HUES6 (cell line): ENCODE results near the gene GALNT1.
"Not testable (repeated sequence)": the region's sequence is repeated elsewhere in the genome, so short reads cannot be mapped to it uniquely, and the experiment has no call there.

ENCODE experiments used
- H3K27ac ChIP-seq: 2 replicates; pipeline ENCODE4 v1.7.0; 2013; ENCODE audit warnings: low read depth, mild to moderate bottlenecking, low read length, inconsistent platforms
- H3K27me3 ChIP-seq: 2 replicates; pipeline ENCODE4 v1.6.1; 2013; ENCODE audit warnings: low read length; ENCODE audit not compliant: control insufficient read depth, insufficient read depth
- H3K36me3 ChIP-seq: 2 replicates; pipeline ENCODE4 v1.6.1; 2013; ENCODE audit warnings: low read length; ENCODE audit not compliant: control insufficient read depth, insufficient read depth
- H3K4me1 ChIP-seq: 2 replicates; pipeline ENCODE4 v1.6.1; 2013; ENCODE audit warnings: low read length; ENCODE audit not compliant: control insufficient read depth, insufficient read depth
- H3K4me3 ChIP-seq: 2 replicates; pipeline ENCODE4 v1.5.1; 2013; ENCODE audit warnings: low read depth, low read length
- H3K9ac ChIP-seq: one replicate; pipeline ENCODE4 v1.6.1; 2013; ENCODE audit warnings: mild to moderate bottlenecking, low read length
- H3K9me3 ChIP-seq: 2 replicates; pipeline ENCODE4 v1.6.1; 2013; ENCODE audit warnings: low read depth, low read length; ENCODE audit not compliant: control insufficient read depth, insufficient read depth

Gene GALNT1

DNA sequence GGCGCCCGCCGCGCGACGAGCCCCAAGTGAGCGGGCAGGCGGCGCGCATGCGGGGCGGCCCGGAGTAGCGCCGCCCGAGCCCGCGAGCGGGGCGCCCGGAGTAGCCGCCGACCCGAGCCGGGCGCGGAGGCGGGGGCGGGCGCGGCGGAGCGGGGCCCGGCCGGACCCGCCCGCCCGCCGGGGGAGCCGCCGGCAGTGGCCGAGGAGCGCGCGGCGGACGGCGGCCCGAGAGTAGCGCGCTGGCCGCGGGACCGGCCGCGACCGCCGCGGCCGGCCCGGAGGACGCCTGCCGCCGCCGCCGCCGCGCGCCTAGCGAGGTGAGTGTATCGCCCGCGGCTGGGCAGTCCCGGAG lies at the start of gene GALNT1:
Gene GALNT1 (plus strand): TSS at position 195 of the 352 bp plus-strand sequence. CDS start 72,923 bp downstream, outside the sequence.
- H3K27ac ChIP-seq: peak within 1 kb of the TSS; percentile 78; the same call in 1 of the 2 replicates
- H3K36me3 ChIP-seq: peaks cover 12% of the 10 kb centered on the region; the same call in 1 of the 2 replicates
- peak within 1 kb of the TSS; percentile 86 for H3K9ac ChIP-seq
- peak within 1 kb of the TSS; percentile 89 for H3K4me3 ChIP-seq
- peaks cover 32% of the 10 kb centered on the region for H3K9me3 ChIP-seq
- peaks cover 14% of the 10 kb centered on the region for H3K4me1 ChIP-seq
- H3K27me3 ChIP-seq: peaks cover 4% of the 10 kb centered on the region; the same call in 1 of the 2 replicates

DNA sequence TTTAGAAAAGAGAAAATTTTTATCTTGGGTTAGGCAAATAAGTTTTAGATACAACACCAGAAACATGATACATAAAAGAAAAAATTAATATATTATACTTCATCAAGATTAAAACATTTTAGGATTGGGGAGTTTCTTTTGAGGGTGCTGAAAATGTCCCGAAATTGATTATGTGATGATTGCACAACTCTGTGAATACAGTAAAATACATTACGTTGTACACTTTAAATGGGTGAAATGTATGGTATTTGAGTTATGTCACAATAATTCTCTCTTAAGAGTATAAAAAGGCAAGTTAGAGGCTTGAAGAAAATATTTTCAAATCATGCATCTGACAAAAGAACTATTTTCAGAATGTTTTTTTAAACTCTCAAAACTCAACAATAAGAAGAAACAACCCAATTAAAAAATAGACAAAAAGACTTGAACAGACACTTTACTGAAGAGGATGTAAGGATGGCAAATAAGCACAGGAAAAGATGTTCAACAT lies 47.6 kb upstream of the GALNT1 start:
- Histone ChIP-seq H3K9me3 (peaks cover 28% of the 10 kb centered on the region), H3K9ac (no peak overlapping the region), H3K4me1 (no peaks in the 10 kb centered on the region), H3K4me3 (no peak overlapping the region), H3K36me3 (no peaks in the 10 kb centered on the region), H3K27me3 (no peaks in the 10 kb centered on the region), H3K27ac (no peak overlapping the region)

GRCh38 chr18:35535297-35535696 lies 46.2 kb upstream of the GALNT1 start:
- Histone ChIP-seq H3K9me3 (peaks cover 28% of the 10 kb centered on the region), H3K4me1 (no peaks in the 10 kb centered on the region), H3K27me3 (no peaks in the 10 kb centered on the region), H3K27ac (no peak overlapping the region), H3K4me3 (no peak overlapping the region), H3K36me3 (no peaks in the 10 kb centered on the region), H3K9ac (no peak overlapping the region)

- H3K9me3 ChIP-seq: no peaks in the 10 kb centered on the region
- no peak overlapping the region for H3K4me3 ChIP-seq
- no peak overlapping the region for H3K9ac ChIP-seq
- H3K4me1 ChIP-seq: no peaks in the 10 kb centered on the region
- H3K27me3 ChIP-seq: no peaks in the 10 kb centered on the region
- no peak overlapping the region for H3K27ac ChIP-seq
- no peaks in the 10 kb centered on the region for H3K36me3 ChIP-seq
Observed at GRCh38 chr18:35542356-35542755, 39.2 kb upstream of the GALNT1 start.

DNA sequence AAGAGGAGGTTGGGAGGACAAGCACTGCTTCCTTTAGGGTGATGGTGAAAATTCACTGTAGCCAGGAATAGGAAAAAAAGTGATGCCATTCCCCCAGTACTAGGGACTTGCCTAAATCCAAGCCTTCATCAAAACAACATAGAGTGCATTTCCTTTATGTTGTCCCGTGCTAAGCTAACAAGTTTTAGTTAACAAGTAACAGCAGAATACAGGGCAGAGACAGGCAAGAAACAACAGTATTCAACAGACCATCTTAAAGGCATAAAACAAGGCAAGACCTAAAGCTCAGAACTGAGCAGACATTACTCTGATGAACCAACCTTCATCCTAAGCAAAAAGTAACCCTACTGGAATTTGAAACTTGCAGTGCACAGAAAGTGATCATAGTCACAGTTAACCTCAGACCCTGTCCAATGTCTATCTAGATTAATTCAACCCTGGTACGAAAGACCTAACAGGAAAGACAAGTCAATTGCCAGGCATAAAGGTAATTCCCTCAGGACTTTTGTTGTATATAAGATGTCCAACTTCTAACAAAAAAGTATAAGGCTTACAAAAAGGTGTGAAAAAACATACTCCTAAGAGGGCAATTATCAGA lies 34.4 kb upstream of the GALNT1 start:
- no peaks in the 10 kb centered on the region for H3K4me1 ChIP-seq

GRCh38 chr18:35549564-35549963 lies 32.0 kb upstream of the GALNT1 start:
- Histone ChIP-seq H3K27me3 (no peaks in the 10 kb centered on the region), H3K9ac (no peak overlapping the region), H3K9me3 (no peaks in the 10 kb centered on the region), H3K36me3 (no peaks in the 10 kb centered on the region), H3K4me1 (no peaks in the 10 kb centered on the region), H3K4me3 (no peak overlapping the region), H3K27ac (no peak overlapping the region)

More for the DNA sequence above, 34.4 kb upstream of the GALNT1 start:
- Histone ChIP-seq H3K4me3 (no peak overlapping the region), H3K27ac (no peak overlapping the region), H3K9ac (no peak overlapping the region), H3K27me3 (no peaks in the 10 kb centered on the region), H3K36me3 (no peaks in the 10 kb centered on the region), H3K9me3 (no peaks in the 10 kb centered on the region)

DNA sequence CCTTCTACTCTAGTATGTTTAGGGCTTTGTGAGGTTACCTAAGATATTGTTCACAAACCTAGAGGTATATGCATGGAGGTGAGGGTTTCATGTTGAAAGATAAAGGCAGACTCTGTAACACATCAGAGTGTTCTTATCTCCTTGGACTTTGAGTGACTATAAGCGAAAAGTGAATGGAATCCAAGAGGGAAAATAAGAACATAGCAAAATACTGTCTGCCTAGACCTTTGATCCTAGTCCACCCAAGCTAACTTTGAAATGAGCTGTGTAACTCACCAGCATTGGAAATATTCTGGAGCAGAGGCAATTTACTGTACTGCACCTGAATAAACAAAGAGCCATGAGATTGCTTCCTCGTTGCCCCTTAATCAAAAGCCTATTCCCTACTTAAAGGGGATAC lies 28.2 kb upstream of the GALNT1 start:
- Histone ChIP-seq H3K9me3 (no peaks in the 10 kb centered on the region), H3K36me3 (no peaks in the 10 kb centered on the region), H3K4me1 (no peaks in the 10 kb centered on the region), H3K9ac (no peak overlapping the region), H3K4me3 (no peak overlapping the region), H3K27me3 (no peaks in the 10 kb centered on the region), H3K27ac (no peak overlapping the region)

DNA sequence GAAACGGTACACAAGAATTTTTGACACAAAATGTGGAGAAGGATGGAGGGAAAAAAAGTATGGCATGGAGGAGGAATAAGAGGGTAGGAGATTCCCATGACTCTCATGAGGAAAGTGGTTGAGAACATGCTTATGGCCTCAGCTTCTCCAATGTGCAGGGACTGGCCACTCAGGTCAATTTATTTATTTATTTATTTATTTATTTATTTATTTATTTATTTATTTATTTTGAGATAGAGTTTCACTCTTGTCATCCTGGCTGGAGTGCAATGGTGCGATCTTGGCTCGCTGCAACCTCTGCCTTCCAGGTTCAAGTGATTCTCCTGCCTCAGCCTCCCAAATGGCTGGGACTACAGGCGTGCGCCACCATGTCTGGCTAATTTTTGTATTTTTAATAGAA lies 26.0 kb upstream of the GALNT1 start:
- not testable (repeated sequence) for H3K9ac ChIP-seq, H3K36me3 ChIP-seq, H3K9me3 ChIP-seq, H3K4me1 ChIP-seq, H3K4me3 ChIP-seq, H3K27ac ChIP-seq, H3K27me3 ChIP-seq

DNA sequence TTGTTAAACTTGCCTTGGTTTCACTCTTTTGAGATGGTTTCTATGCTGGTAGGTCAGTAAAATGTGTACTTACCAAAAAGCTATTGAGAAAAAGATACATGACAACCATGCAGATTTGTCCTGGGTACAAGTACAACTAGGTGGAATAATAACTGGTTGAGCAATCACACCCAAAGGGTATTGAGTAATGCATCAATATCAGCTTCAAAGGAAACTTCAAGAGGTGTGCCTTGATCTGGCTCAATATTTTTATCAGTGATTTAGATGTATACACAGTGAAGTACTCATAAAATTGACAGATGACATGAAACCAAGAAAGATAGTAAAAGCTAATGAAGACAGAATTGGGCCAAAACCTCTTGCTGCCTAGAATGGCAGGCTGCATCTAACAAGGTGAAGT lies 21.7 kb upstream of the GALNT1 start:
- no peaks in the 10 kb centered on the region for H3K9me3 ChIP-seq
- no peaks in the 10 kb centered on the region for H3K27me3 ChIP-seq
- no peak overlapping the region for H3K27ac ChIP-seq
- H3K36me3 ChIP-seq: no peaks in the 10 kb centered on the region
- H3K9ac ChIP-seq: no peak overlapping the region
- no peaks in the 10 kb centered on the region for H3K4me1 ChIP-seq
- H3K4me3 ChIP-seq: no peak overlapping the region

GRCh38 chr18:35564795-35565453 lies 16.6 kb upstream of the GALNT1 start:
- Histone ChIP-seq H3K27me3 (no peaks in the 10 kb centered on the region), H3K4me3 (no peak overlapping the region), H3K36me3 (no peaks in the 10 kb centered on the region), H3K4me1 (no peaks in the 10 kb centered on the region), H3K27ac (no peak overlapping the region), H3K9ac (no peak overlapping the region), H3K9me3 (no peaks in the 10 kb centered on the region)

DNA sequence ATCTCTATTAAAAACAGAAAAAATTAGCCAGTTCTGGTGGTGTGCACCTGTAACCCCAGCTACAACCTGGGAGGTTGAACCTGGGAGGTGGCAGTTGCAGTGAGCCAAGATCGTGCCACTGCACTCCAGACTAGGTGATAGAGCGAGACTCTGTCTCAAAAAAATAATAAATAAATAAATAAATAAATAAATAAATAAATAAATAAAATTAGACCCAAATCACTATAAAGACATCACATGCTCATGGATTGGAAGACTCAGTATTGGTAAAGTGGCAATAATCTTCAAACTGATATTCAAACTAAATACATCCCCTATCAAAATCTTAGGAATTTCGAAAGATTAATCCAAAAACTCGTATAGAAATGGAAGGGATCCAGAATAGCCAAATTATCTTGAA lies 15.5 kb upstream of the GALNT1 start:
- Histone ChIP-seq H3K27ac (no peak overlapping the region), H3K9ac (no peak overlapping the region), H3K9me3 (no peaks in the 10 kb centered on the region), H3K4me3 (no peak overlapping the region), H3K36me3 (no peaks in the 10 kb centered on the region), H3K4me1 (no peaks in the 10 kb centered on the region), H3K27me3 (no peaks in the 10 kb centered on the region)
